ENCODE data around the gene TXNRD3. TPM values are rescaled to one million over a fixed set of nuclear protein-coding genes. Genes with fewer than 3 reads are reported as not detected.

The TXNRD3 gene
- total and polyA plus RNA-seq, 2 of the 4 experiments (the other 2 are of a cell fraction): 3.9 to 8.4 TPM

GRCh38 chr3:126612479-126613205 is 42.3 kb downstream of the TXNRD3 start:
- Histone ChIP-seq H3K9ac (ENCODE audit: low read depth, low read length) (no peak overlapping the region), H3K4me3 (ENCODE audit: insufficient read depth, low read depth, low read length) (no peak overlapping the region), H3K18ac (ENCODE audit: low read depth, low read length) (no peak overlapping the region), H2BK20ac (ENCODE audit: low read depth, low read length) (no peak overlapping the region), H3K14ac (replicated peaks; ENCODE audit: low read depth, low read length) (no peak overlapping the region), H2BK120ac (ENCODE audit: low read depth, low read length) (no peak overlapping the region), H3K27me3 (ENCODE audit: control insufficient read depth, insufficient read depth, low read length) (no peaks in the 10 kb centered on the region), H3K23ac (ENCODE audit: low read depth, low read length) (no peak overlapping the region), H3K56ac (ENCODE audit: extremely low read depth, insufficient read depth, low read length) (no peak overlapping the region), H3K9me1 (ENCODE audit: insufficient read depth, low read length) (peaks cover 5% of the 10 kb centered on the region), H4K20me1 (ENCODE audit: insufficient read depth, low read length) (no peaks in the 10 kb centered on the region), H2BK5ac (ENCODE audit: low read depth, low read length, poor library complexity, severe bottlenecking) (no peak overlapping the region), H3K79me1 (ENCODE audit: low read depth in 1 of 2, low read length in 2 of 2) (no peaks in the 10 kb centered on the region), H4K91ac (ENCODE audit: insufficient read depth, low read depth, low read length) (no peak overlapping the region), H3K36me3 (ENCODE audit: control insufficient read depth, insufficient read depth, low read length) (peaks cover 9% of the 10 kb centered on the region), H2BK15ac (ENCODE audit: low read depth, low read length) (no peak overlapping the region), H3K4me2 (ENCODE audit: low read depth, low read length) (no peak overlapping the region), H3K27ac (ENCODE audit: insufficient read depth, low read length) (no peak overlapping the region), H2AK9ac (replicated peaks; ENCODE audit: low read depth, low read length, poor library complexity) (no peak overlapping the region), H3K9me3 (ENCODE audit: control insufficient read depth, insufficient read depth, low read length) (no peaks in the 10 kb centered on the region), H4K8ac (ENCODE audit: low read depth in 2 of 2, low read length in 2 of 2) (no peak overlapping the region), H4K5ac (ENCODE audit: low read depth, low read length) (no peak overlapping the region), H2AK5ac (ENCODE audit: low read depth, low read length) (no peak overlapping the region), H3K4me1 (ENCODE audit: control insufficient read depth, insufficient read depth, low read length) (no peaks in the 10 kb centered on the region), H2AFZ (replicated peaks; ENCODE audit: low read length, poor library complexity) (no peak overlapping the region), H3K4ac (ENCODE audit: low read depth, low read length) (no peak overlapping the region)
- DNase-seq: no peak
- in situ Hi-C loops (cut with MboI; ENCODE audit: low sequenced_read_pairs) (no loop called here), intact Hi-C loops (cut with micrococcal nuclease) (no loop called here), dilution Hi-C loops (cut with HindIII; ENCODE audit: low sequenced_read_pairs, unreplicated experiment) (no loop called here)
- TF ChIP-seq FOS (IDR thresholded peaks at IDR 0.05; ENCODE audit: low read depth, low read length) (no peak), CEBPB (IDR thresholded peaks at IDR 0.05; ENCODE audit: low read depth, low read length) (no peak), RCOR1 (IDR thresholded peaks at IDR 0.05; ENCODE audit: insufficient replicate concordance, low read length) (no peak)
- ChIA-PET POLR2A (ENCODE audit: unreplicated experiment) (no interaction called here), CTCF (no interaction called here)
- ATAC-seq (ENCODE audit: low read depth): no peak
- no CpG with 5 or more reads among the region's 4 CpGs for WGBS, 2 experiments (ENCODE audit: extremely low coverage in 2 of 2, insufficient read length in 1 of 2)
- BruUV-seq (replicated peaks): no TSS peak
